Neural crest cell (in vitro differentiated cells): ENCODE measurements around the gene GALNT16. TPM values are rescaled to one million over a fixed set of nuclear protein-coding genes. Genes with fewer than 3 reads are reported as not detected.

Source experiments
- DNase-seq: peaks from one replicate; pipeline ENCODE4 v3.0.0; 2021; ENCODE audit warnings: low read depth, mixed read lengths, low spot score
- H3K27ac Mint-ChIP-seq: one replicate; pipeline ENCODE4 v1.8.0; 2021; ENCODE audit warnings: mild to moderate bottlenecking, mixed read lengths; ENCODE audit not compliant: unreplicated experiment
- H3K27me3 Mint-ChIP-seq: 2 replicates; pipeline ENCODE4 v1.8.0; 2021; ENCODE audit warnings: low read depth, mild to moderate bottlenecking, mixed read lengths
- H3K36me3 Mint-ChIP-seq: 2 replicates; pipeline ENCODE4 v1.8.0; 2021; ENCODE audit warnings: low read depth, mild to moderate bottlenecking, mixed read lengths
- H3K4me1 Mint-ChIP-seq: 2 replicates; pipeline ENCODE4 v1.8.0; 2021; ENCODE audit warnings: mixed read lengths
- H3K4me3 Mint-ChIP-seq: one replicate; pipeline ENCODE4 v1.8.0; 2021; ENCODE audit warnings: mild to moderate bottlenecking, mixed read lengths
- H3K9me3 Mint-ChIP-seq: 2 replicates; pipeline ENCODE4 v1.8.0; 2021; ENCODE audit warnings: mixed read lengths
- total RNA-seq: library from RNA; stranded (reverse); gene quantifications from 2 replicates; pipeline ENCODE4 v1.2.1, GENCODE V29; 2021
- TF ChIP-seq, protein P1 (sequence below): fragments of 200-600 bp; sonication (generic); conservative IDR thresholded peaks from 2 replicates; pipeline ENCODE4 v1.5.0; 2021; ENCODE audit warnings: antibody characterized with exemption, mild to moderate bottlenecking

The GALNT16 gene
- total RNA-seq, 1 donor from 2014 or later, result 20.1 TPM

DNA sequence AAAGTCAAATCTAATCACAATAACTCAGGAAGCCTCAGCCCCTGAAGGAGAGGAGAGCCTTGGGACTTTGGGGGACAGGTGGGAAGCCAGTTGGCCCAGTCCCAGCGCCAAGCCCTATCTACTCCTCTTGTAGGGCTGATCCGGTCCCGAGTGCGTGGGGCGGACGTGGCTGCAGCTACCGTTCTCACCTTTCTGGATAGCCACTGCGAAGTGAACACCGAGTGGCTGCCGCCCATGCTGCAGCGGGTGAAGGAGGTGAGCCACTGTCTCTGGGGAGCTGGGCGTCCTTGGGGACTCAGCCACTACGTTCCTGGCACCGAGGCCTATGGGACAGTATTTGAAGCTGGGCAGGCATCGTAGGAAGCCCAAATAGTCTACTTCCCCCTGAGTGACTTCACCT is 68.4 kb downstream of the GALNT16 start:
- H3K9me3 Mint-ChIP-seq, result no peaks in the 10 kb centered on the region
- H3K27ac Mint-ChIP-seq, result no peak overlapping the region
- no peak overlapping the region for H3K4me3 Mint-ChIP-seq
- H3K27me3 Mint-ChIP-seq, result no peaks in the 10 kb centered on the region
- no peaks in the 10 kb centered on the region for H3K36me3 Mint-ChIP-seq
- H3K4me1 Mint-ChIP-seq, result peaks cover 7% of the 10 kb centered on the region
- TF ChIP-seq, protein P1, sequence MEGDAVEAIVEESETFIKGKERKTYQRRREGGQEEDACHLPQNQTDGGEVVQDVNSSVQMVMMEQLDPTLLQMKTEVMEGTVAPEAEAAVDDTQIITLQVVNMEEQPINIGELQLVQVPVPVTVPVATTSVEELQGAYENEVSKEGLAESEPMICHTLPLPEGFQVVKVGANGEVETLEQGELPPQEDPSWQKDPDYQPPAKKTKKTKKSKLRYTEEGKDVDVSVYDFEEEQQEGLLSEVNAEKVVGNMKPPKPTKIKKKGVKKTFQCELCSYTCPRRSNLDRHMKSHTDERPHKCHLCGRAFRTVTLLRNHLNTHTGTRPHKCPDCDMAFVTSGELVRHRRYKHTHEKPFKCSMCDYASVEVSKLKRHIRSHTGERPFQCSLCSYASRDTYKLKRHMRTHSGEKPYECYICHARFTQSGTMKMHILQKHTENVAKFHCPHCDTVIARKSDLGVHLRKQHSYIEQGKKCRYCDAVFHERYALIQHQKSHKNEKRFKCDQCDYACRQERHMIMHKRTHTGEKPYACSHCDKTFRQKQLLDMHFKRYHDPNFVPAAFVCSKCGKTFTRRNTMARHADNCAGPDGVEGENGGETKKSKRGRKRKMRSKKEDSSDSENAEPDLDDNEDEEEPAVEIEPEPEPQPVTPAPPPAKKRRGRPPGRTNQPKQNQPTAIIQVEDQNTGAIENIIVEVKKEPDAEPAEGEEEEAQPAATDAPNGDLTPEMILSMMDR, result no peak
- no peak for DNase-seq

DNA sequence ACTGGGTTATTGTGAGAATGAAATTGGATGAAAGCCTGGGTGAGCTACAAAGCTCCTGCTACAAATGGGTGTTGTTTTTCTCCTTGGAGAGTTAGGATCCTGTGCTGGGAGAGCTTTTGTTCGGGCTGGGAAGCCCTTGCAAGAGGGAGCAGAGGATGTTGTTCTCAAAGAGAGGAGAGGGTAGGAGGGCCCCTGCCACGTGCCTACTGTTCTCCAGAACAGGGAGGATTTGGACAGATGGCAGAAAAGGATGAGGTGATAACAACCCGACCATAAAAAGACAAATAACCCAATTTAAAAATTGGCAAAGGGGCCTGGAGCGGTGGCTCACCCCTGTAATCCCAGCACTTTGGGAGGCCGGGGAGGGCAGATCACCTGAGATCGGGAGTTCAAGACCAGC is 68.8 kb downstream of the GALNT16 start:
- Mint-ChIP-seq H3K27me3 (no peaks in the 10 kb centered on the region), H3K4me3 (no peak overlapping the region)

DNA sequence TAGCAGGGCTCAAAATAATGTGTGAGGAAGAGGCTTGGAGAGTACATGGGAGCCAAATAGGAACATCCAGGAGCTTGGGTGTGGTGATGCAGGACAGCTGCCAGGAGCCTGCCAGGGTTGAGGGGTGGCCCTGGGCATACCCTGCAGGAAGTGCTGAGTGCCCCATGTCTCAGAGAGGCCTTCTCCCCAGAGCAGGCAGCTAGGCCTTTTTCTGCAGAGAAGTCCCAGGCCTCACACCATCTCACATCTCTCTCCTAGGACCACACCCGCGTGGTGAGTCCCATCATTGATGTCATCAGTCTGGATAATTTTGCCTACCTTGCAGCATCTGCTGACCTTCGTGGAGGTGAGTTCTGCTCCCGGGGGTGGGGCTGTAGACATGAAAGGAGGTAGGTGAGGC is 71.2 kb downstream of the GALNT16 start:
- DNase-seq, result no peak
- H3K36me3 Mint-ChIP-seq, result no peaks in the 10 kb centered on the region
- H3K4me3 Mint-ChIP-seq, result no peak overlapping the region
- H3K4me1 Mint-ChIP-seq, result peaks cover 9% of the 10 kb centered on the region
- no peaks in the 10 kb centered on the region for H3K9me3 Mint-ChIP-seq
- TF ChIP-seq, protein P1, result no peak
- no peak overlapping the region for H3K27ac Mint-ChIP-seq
- no peaks in the 10 kb centered on the region for H3K27me3 Mint-ChIP-seq

More for the DNA sequence above, 68.8 kb downstream of the GALNT16 start:
- H3K9me3 Mint-ChIP-seq, result no peaks in the 10 kb centered on the region
- no peaks in the 10 kb centered on the region for H3K36me3 Mint-ChIP-seq
- TF ChIP-seq, protein P1, result no peak
- no peak for DNase-seq
- peaks cover 3% of the 10 kb centered on the region for H3K4me1 Mint-ChIP-seq
- no peak overlapping the region for H3K27ac Mint-ChIP-seq

DNA sequence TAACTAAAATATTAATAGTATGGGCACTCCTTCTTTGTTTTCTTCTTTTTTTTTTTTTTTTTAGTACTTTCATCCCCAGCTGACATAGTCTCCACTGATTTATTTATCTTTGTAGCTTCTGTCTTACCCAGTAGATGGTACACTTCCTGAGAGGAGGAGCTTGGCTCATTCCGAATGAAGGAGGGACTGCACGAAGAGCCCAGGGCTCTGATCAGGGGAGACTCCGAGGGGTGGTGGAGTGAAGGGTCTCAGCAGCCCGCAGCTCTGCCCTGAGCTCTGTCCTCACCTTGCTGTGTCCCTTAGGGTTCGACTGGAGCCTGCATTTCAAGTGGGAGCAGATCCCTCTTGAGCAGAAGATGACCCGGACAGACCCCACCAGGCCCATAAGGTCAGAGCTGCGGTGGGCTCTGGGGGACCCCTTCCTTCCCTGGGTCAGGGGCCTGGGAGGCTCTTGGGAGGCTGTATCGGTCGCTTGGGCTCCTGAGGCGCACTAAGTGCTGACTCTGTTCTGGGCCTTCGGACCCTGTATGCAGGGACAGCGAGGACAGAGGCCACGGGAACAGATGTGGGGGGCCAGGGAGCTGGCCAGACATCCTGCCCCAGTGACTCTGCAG is 72.9 kb downstream of the GALNT16 start:
- DNase-seq, result no peak
- Mint-ChIP-seq H3K4me3 (no peak overlapping the region), H3K27ac (no peak overlapping the region), H3K4me1 (peaks cover 13% of the 10 kb centered on the region), H3K27me3 (no peaks in the 10 kb centered on the region), H3K9me3 (no peaks in the 10 kb centered on the region), H3K36me3 (no peaks in the 10 kb centered on the region)
- TF ChIP-seq, protein P1, result no peak

DNA sequence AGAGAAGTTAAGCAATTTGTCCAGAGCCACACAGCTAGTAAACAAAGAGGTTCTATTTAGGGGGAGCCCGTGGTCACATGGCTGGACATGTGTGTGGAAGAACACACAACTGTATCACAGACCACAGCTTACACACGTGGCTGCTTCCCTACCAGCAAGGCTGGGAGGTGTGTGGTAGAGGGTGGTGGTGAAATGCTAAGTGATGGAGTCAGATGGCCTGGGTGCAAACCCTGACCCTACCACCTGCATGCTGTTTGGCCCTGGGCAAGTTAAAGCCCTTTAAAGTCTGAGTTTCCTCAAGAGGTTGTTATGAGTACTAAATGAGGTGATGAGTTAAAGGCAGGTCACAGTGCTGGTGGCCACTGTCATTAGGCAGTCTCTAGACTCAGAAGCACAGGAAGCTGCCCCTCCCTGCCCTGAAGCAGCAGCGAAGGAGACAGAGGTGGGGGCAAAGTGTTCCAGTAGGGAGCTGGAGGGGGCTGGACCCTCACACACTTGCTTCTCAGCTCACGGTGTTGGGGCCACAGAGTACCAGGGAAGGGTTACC is 73.9 kb downstream of the GALNT16 start:
- Mint-ChIP-seq H3K27ac (no peak overlapping the region), H3K4me3 (no peak overlapping the region), H3K36me3 (no peaks in the 10 kb centered on the region), H3K9me3 (no peaks in the 10 kb centered on the region), H3K4me1 (peaks cover 13% of the 10 kb centered on the region), H3K27me3 (no peaks in the 10 kb centered on the region)
- DNase-seq, result no peak
- TF ChIP-seq, protein P1, result no peak
